GM19372 (cell line): Measurements from ENCODE around the gene NLRC5.
"Not testable (repeated sequence)": the region's sequence is repeated elsewhere in the genome, so short reads cannot be mapped to it uniquely, and the experiment has no call there.

Experiments
- ATAC-seq: cut with Tn5 transposase; IDR thresholded peaks from one replicate; pipeline ENCODE4 v1.9.1; 2021; ENCODE audit warnings: mild to moderate bottlenecking, low read depth, moderate library complexity; ENCODE audit not compliant: unreplicated experiment

Gene NLRC5

DNA sequence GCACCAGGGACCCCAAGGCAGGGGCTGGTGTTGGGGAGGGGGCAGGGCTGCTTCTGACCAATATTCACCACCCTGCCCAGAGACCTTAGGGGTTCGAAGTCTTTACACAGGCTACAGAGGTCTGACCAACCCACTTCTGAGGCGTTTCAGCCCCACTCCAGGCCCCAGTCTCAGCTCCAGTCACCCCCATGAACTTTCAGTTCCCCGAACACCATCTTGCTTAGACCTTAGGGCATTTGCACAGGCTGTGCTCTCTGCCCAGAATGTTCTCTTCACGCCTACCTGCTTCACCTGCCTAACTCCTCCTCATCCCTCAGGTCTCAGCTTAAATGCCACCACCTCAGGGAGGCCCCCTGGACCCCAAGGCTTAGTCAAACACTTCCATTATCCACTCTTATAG, 77.3 kb downstream of the NLRC5 start:
- ATAC-seq = no peak

GRCh38 chr16:57067347-57067746, 78.0 kb downstream of the NLRC5 start:
- ATAC-seq = no peak

- no peak for ATAC-seq
Observed at GRCh38 chr16:57069053-57069452, 79.7 kb downstream of the NLRC5 start.

DNA sequence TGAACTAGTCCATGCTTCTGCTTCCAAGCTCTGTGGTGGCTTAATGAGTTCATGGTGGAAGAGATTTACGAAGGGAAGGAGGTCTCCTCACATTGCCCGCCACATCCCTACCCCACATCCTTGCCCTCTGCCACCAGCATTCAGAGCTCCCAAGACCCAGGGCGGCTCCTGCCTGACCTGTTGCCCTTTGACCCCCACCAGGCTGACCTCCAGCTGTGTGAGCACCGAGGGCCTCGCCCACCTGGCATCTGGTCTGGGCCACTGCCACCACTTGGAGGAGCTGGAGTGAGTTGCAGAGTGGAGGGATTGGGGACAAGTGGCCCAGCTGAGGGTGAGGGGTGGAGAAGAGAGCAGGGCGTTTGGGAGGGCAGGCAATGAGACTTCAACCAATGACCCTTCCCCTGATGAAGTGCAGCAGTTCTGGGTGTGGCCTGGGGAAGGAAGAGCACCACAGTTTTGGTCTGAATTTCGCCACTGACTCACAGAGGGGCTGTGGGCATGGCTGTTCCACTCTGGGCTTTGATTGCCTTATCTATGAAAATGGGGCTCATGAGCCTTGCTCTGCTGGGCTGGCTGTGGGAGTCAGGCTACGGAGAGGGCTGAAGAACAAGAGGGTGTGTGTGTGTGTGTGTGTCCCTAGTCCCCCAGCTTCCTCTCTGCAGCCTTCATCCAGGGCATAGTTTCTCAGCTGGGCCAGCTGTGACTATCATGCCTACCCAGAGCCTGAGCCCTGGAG, 80.4 kb downstream of the NLRC5 start:
- ATAC-seq = no peak

DNA sequence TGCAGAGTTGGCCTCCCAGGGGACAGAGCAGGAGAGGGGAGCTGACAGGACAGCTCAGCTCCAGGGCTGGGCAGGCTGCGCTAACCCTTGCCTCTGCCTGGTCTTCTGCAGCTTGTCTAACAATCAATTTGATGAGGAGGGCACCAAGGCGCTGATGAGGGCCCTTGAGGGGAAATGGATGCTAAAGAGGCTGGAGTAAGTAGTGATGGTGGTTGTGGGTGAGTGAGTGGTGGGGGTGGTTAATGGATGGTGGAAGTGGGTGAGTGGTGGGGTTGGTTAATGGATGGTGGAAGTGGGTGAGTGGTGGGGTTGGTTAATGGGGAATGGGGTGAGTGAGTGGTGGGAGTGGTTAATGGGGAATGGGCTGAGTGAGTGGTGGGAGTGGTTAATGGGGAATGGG, 81.1 kb downstream of the NLRC5 start:
- no peak for ATAC-seq

DNA sequence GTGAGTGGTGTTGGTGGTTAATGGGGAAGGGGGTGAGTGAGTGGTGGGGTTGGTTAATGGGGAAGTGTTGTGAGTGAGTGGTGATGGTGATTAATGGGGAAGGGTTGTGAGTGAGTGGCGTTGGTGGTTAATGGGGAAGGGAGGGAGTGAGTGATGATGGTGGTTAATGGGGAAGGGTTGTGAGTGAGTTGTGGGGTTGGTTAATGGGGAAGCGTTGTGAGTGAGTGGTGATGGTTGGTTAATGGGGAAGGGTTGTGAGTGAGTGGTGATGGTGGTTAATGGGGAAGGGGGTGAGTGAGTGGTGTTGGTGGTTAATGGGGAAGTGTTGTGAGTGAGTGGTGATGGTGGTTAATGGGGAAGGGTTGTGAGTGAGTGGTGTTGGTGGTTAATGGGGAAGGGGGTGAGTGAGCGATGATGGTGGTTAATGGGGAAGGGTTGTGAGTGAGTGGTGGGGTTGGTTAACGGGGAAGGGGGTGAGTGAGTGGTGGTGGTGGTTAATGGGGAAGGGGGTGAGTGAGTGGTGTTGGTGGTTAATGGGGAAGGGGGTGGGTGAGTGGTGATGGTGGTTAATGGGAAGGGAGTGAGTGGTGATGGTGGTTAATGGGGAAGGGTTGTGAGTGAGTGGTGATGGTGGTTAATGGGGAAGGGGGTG, 81.8 kb downstream of the NLRC5 start:
- not testable (repeated sequence) for ATAC-seq

- no peak for ATAC-seq
Observed at GRCh38 chr16:57071831-57072582, 82.7 kb downstream of the NLRC5 start.

GRCh38 chr16:57072616-57073275, 83.4 kb downstream of the NLRC5 start:
- no peak for ATAC-seq

- no peak for ATAC-seq
Observed at GRCh38 chr16:57077714-57078113, 88.4 kb downstream of the NLRC5 start.

DNA sequence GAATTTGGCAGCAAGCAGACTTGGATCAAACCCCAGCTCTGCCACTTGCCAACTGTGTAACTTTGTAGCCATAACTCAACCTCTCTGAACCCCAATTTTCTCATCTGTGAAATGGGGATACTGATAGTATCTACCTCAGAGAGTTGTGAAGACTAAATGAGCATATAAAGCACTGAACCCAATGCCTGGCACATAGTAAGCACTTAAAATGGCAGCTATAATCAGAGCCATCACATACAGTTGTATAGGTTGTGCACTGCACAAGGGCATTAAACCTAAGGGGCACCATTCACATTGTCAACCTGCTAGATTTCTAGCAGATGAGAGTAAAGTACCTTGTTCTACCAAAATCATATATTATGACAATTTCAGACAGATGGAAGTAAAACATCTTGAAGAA, 92.4 kb downstream of the NLRC5 start:
- ATAC-seq = no peak

DNA sequence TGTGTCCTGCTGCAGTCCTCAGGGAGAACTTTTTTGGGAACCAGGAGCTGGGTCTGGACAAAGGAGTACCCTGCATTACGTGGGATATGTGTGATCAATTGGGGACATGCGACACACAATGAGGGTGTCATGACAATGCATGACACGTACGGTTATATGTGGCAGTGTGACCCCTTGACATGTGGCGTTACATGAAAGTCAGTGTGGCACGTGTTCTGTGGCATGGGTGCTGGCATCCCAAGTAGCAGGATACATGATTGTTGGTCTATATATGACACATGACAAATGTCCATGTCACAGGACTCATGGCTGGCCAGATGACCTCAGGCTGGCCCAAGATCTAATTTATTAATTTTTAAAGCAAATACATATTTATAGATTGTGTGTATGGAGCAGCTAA, 93.3 kb downstream of the NLRC5 start:
- no peak for ATAC-seq

DNA sequence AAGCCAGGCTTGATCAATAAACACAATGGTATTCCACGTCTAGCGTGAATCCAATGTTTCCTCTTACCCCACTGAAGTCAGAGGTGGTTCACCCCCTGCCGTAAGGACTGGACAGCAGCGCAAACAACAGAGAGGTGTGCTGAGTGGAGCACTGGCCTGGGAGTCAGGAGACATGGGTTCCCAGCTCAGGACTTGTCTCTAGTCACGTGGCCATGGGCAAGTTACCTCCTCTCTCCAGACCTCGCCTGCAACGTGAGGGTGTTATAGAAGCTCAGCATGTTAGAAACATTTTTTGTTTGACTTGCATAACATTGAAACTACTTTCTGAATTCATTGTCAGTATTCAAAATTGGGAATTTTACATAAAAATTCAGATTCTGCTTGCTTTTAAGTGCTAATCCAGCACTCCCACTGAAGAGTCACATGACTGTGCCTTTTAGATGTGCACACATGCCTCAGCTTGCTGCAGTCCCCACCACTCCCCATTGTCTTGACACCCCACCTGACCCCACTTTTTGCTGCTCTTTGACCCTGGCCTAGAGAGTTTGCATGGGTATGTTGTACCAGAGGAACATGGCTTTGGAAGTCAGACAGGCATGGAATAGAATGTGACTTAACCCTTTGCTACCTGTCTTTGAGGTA, 94.2 kb downstream of the NLRC5 start:
- no peak for ATAC-seq

DNA sequence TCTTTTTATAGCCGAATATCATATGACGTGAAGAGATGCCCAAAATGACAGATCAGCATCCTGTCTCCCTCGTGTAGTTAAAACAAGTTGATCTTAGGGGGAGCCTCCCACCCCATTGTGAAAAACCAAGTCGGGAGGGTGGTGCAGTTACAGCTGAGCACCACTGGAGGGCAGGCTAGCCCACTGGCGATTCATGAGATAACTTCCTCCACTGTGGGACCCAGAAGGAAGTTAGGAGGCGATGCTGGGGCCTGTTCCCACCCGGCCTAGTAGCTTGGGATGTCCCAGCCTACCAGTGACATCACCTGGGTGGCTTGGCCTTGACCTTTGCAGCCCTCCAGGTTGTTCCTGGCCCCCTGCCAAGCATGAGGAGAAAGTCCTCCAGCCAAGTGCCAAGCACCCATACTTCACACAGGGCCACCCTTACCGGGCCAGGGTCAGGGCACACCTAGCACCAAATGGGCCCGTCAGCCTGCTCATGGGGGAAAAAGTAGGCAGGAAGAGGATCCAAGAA, 95.0 kb downstream of the NLRC5 start:
- ATAC-seq = no peak

DNA sequence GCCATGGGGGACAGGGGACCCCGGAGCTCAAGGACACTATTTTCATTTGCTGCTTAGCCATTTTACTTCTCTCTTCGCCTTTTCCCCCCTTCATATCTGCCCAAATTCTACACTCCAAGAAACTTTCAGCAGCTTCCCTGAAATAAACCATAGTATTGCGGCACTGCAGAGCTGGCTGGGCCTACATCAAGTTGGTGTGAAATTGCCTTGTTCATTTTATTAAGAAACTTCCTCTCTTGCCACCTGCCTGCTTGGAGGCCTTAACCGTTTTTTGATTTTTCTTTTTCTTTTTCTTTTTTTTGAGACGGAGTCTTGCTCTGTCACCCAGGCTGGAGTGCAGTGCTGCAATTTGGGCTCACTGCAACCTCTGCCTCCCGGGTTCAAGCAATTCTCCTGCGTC, 95.6 kb downstream of the NLRC5 start:
- ATAC-seq = no peak

DNA sequence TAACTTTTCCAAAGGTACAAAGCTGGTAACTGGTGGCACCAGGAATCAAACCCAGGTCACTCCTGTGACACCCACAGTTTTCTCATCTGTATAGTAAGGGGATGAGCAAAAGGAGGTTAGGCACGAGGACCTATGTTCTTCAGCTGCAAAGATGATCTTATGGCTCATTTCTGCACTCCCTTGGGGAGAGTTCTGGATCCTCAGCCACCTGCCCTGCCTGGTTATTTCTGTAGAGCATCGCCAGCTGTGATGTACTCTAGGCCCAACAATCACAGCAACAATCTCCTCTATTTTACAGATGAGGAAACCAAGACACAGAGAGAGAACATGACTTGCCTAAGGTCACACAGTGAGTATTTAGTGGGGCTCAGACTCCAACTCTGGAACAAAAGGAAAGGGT, 97.6 kb downstream of the NLRC5 start:
- ATAC-seq = no peak

DNA sequence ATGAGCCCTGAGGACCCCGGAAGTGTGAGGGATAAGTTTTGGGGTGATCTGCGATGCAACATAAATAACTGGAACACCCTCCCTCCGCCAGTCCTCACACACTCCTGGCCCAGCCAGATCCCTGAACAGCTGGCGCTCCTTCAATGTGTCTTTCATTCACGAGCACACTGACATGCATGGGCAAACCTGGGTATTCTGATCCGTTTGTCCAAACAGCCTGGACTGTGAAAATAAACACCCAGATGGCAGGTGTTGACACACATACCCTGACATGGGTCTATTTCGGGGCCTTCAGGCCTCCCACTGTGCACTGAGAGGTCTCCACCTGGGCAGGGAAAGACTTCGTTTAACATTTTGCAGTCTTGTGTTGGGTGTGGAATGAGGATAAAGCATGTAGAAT, 100.0 kb downstream of the NLRC5 start:
- ATAC-seq = no peak

GRCh38 chr16:57091200-57091974, 102.0 kb downstream of the NLRC5 start:
- ATAC-seq = no peak

DNA sequence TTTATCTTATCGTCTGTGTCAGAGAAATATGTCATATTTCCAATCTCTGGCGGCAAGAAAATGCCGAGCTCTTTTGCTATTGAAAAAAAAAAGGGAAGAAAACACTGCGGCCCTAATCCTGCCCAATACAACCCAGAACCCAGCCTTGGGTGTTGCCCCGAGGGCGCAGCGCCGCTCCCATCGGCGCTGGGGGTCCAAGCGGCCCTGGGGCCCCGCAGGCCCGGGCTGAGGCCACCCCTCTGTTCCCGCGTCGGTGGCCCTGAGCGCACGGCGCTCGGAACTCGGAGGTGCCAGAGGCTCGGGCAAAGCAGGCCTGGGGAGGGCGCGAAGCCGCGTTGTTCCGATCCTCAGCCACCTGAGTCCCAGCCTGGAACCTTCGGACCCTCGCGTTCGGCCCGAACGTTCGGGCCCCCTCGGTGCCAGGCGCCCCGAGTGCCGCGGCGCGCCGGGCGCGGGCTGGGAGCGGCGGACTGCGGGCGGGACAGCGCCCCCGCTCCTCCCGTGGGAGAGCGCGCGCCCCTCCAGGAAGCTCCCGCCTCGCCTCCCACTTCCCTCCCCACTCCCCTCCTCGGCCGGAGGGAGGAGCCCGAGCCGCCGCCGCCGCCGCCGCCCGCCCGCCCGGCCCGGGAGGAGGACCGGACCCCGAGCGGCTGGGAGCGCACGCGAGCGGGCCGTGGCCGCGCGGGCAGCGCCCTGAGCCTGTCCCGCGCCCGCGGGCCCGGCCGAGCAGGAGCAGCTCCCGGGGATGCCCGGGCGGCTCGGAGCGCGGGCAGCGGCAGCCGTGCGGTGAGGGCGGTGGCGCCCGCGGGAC, 102.8 kb downstream of the NLRC5 start, which contains the start of gene CPNE2:
CPNE2 (plus strand) TSS at position 609 of the 811 bp plus-strand sequence. CDS start 18,160 bp downstream, outside the sequence.
- ATAC-seq = no peak
